HG03095 (cell line): ENCODE measurements around the gene IQGAP2.
A peak's percentile ranks its signal among the peaks of the same experiment; 100 is the strongest.

ENCODE experiments used
- ATAC-seq: cut with Tn5 transposase; IDR thresholded peaks from one replicate; pipeline ENCODE4 v1.9.1; 2021; ENCODE audit warnings: moderate library complexity; ENCODE audit not compliant: unreplicated experiment

IQGAP2 gene

DNA sequence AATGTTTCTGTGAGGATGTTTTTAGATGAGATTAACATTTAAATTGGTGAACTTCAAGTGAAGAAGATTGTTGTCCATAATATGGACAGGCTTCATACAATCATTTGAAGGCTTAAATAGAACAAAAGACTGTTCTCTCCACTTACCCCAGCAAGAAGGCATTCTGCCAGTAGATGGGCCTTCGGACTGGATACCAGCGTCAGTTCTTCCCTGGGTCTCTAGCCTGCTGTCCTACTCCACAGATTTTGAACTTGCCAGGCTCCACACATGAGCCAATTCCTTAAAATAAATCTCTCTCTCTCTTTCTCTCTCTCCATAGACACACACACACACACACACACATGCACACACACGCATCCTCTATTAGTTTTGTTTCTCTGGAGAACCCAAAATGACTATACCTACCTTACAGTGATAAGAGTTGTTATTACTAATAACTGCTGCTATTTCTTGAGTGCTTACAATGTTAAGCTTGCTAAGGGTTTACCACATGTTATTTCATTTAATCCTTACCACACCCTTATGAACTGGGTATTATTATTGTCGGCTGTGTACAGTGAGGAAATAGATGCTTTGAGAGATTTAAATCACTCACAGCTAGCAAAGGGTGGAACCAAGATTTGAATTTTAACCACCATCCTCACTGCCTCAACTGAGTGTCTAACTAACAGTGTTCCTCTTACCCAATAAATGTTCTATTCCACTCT is 19.8 kb upstream of the IQGAP2 start:
- no peak for ATAC-seq

DNA sequence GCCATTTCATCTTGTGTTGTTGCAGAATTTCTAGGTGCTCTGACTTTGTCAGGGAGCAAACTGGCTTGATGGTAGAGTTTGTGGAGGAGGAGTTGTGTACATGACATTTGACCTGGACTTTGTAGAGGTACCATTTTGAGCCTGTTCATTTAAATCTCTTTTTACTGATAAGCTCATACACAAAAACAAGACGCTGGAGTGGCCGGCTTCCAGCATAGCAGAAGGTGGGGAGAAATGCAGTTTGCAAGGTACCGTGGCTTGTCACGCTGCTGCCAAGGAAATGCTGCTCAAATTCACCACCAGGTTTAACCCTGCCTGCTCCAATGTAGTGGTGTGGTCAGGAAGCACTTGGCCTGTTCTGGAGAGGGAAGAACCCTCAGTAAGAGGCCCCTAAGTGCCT is 18.9 kb upstream of the IQGAP2 start:
- ATAC-seq = no peak

DNA sequence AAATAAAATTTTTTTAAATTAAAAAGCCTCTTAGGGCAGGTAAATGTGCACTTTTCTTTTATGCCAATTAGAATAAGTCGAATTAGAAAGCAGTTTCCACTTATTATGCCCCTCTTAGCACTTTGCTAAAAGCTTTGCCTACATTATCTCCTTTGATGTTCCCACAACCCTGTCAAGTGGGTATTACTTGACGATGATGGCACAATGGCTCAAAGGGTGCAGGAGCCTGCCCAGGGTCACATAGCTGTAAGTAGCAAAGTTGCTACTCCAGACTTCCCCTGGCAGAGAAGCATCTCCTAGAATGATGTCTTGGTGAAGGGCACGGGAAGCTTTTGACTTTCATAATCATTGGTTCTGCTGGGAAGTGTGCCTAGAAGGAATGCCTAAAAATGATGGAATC is 18.4 kb upstream of the IQGAP2 start:
- ATAC-seq = no peak

DNA sequence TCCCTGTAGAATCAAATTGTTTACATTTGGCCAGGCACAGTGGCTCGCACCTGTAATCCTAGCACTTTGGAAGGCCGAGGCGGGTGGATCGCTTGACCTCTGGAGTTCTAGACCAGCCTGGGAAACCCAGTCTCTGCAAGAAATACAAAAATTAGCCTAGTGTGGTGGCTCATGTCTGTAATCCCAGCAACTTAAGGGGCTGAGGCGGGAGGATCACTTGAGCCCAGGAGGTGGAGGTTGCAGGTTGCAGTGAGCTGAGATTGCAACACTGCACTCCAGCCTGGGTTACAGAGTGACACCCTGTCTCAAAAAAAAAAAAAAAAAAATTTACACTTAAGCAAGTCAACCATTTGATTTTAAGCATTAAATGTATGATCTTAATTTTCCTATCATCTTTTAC is 17.5 kb upstream of the IQGAP2 start:
- no peak for ATAC-seq

DNA sequence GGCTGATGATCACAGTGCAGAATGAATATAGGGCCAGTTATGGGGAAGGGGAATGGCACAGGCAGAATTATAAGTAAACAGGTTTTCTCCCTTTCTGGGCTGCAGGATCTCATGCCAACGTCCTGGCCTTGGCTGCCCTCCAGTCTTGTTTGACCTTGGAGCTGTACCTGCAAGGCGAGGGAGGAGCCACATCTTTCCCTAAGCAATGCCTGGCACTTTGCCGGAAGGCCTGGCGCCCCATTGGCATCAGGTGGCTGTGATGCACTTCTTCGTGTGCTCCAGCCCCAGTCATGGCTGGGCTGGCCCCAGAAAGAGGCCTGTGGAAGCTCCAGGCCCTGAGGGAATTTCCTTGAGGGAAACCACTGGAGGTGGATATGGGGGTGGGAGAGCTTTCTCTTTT is 16.7 kb upstream of the IQGAP2 start:
- no peak for ATAC-seq

DNA sequence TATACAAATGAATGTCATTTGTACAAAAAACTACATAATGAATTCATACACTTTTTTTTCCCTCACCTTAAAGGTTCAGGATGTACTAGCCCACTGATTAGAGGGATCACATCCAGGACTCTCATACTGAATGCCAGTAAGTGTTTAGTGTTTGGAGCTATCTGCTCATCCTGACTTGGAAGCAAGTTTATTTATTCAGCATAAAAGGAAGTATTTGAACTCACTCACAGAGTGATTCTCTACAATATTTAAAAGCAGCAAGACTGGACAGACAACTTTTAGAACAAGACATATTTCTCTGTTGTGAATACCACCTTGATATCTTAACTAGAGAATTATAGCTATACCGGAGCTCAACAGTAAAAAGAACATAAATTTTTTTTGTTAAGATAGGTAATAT is 14.8 kb upstream of the IQGAP2 start:
- no peak for ATAC-seq

DNA sequence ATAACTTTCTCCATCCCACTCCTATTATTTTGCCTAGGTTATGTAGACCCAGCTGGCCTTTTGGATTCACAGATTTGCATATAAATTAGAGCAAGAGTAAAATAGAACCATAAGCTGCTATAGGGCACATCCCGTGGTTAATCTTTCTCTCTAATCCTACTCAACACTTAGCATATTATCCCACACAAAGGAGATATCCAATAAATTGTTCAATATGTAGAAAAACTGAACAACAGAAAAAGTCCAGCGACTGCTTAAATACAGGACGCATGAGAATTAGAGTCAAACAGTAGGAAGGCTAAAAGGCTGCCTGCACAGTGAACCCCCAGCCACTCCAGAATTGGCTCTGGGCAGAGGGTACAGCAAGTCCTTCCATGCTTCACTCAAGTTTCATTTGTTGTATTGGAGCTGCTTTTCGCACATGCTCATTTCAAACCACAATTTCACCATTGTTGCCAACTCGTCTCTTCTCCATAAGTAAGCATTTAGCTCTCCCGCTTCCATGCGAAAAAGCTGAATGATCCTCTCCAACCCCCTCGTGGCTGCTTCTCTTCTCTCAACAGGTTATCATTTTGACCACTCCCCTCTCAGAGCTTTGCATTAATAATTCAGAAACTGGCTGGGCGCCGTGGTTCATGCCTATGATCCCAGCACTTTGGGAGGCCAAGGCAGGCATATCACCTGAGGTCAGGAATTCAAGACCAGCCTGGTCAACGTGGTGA is 14.1 kb upstream of the IQGAP2 start:
- ATAC-seq = no peak

DNA sequence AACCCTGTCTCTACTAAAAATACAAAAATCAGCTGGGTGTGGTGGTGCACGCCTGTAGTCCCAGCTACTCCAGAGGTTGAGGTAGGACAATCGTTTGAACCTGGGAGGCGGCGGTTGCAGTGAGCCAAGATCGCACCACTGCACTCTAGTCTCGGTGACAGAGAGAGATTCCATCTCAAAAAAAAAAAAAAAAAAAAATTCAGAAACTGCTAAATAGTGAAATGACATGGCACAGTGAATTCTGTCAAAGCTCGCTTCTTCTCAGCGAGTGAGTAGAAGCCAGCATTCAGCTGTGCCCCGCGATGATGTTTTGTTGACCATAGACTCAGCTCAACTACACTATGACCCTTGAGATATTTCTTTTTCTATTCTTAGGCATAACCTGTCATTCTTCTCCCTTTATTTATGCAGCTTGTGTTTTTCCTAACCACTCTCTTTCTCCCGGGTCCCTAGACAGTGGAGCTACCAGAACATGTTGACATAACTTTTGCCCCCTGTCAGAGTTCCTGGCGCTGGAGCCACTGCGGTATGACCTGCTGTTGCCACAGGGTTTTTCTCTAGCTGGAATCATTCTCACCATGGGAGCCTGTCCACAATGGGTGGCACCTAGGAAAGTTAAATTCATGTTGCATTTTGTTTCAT is 13.5 kb upstream of the IQGAP2 start:
- ATAC-seq = no peak

DNA sequence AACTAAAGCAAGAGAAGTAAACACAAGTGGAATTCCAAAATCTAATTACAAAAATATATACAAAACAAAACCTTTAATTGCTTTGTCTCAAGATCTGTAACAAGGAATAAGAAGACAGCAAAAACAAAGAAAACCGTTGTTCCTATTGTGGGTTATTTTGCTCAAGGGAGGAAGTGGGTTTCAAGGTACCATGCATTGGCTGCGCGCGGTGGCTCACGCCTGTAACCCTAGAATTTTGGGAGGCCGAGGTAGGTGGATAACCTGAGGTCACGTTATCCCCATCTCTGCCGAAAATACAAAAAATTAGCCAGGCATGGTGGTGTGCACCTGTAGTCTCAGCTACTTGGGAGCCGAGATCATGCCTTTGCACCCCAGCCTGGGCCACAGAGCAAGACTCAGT is 12.1 kb upstream of the IQGAP2 start:
- no peak for ATAC-seq

DNA sequence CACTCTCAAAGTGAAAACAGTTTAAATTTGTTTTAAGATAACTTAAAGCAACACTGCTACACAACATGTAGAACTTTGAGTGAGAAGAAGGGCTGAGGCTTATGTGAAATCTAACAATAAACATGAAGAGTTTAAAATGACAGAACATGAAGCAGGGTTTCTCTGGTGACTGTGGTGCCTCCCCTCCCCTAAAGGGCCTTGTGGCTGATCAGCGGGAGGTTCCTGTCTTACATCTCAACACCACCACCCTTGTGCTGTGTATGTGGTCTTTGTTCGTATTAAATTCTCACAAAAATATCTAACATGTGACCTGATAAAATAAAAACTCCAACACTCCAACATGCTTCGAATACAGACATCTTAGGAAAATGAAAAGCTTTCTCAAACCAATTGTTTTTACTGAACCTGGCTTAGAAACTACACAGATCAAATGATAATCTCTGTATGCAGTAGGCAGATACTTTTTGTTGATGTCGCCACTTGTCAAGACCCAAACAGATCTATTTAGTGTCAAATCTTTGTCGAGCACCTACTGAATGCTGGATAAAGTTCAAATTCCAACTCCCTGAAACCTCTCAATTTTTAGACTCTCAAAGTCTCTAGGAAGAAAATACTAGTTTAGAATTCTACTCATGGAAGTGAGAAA is 9.9 kb upstream of the IQGAP2 start:
- no peak for ATAC-seq

DNA sequence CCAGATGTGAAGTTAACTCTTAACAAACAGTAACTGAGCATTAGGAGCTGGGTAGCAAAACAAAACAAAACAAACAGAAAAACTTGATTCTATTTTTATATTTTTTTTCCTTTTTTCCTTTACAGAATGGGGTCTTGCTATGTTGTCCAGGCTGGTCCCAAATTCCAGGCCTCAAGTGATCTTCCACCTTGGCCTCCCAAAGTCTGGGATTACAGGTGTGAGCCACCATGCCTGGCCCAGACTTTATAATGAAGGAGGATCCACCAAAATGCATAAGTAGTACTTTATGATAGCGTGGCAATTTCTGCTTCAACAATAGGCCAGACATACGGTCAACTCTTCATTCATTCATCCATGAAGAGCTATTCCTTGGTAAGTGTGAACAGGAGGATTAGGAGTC is 5.9 kb upstream of the IQGAP2 start:
- ATAC-seq = no peak

DNA sequence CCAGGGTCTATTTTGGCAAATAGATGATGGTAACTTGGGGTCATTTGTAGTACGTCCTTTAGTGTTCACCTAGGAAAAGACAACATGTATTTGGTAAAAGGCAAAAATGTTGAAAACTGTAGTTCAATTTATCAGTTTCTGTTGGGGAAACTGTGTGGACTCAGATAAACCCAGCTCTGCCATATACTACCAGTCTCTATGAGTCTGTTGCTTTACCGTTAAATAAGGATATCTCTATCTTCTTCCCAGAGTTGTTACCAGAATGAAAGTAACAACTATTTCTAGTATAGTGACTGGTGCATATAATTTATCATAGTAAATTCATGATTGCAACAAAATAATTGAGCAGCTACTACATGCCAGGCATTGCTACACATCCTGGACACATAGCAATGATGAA is 3.8 kb upstream of the IQGAP2 start:
- ATAC-seq = no peak

DNA sequence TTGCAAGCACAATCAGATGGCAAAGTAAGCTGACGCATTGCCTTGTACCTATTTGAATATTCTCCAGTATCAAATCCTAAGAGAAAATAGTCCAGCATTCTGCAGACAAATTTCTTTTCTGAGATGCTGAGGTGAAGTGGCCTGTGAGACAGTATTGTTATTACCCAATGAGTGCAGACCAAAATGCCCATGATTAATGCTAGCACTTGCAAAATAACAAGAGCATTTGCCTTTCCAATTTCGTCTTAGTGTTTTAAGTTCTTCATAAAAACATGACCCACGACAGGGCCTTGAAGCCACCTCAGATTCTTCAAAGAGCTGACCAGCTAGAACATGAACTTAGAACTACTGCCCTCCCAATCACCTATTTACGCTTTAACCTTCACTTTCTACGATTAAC is 2.6 kb upstream of the IQGAP2 start:
- no peak for ATAC-seq

DNA sequence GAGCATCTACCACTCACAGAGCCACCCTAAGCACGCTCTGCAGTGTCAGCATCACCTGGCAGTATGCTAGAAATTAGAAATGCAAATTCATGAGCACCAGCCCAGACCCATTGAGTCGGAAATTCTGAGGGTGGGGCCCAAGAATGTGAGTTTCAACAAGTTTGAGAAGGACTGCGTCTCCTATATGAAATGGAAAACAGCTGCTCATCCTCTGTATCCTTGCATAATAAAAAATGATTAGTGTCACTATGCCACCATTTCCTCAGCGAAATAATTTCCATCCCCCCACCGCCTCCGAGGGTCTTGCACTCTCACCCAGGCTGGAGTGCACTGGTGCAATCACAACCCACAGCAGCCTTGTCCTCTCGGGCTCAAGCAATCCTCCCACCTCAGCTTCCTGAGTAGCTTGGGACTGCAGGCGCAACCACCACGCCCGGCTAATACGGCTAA is 1.3 kb upstream of the IQGAP2 start:
- no peak for ATAC-seq

DNA sequence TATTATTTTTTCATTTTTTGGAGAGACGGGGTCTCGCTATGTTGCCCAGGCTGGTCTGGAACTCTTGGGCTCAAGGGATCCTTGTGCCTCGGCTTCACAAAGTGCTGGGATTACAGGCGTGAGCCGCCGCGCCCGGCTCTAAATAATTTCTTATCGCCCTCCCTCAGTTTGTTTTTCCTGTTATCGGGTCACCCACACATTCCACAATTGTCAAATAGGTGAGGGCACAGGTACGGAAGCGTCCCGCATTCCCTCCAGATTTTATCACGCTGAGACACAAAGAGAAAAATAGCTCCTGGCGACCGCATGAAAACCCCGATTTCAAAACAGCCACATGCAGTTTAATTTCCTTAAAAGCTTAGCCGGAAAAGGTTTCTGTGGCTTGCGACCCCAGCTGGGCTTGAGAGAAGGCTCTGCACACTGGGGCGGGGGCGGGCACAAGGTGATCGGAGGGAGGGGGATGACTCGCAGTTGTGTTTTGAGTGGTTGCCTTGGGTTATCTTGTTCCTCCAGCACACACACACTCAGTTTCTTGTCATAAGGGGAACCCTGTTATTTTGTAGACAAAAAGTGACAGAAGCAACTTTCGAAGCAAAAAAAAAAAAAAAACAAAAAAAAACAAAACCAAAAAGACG is 717 bp upstream of the IQGAP2 start:
- peak; percentile 38 for ATAC-seq

DNA sequence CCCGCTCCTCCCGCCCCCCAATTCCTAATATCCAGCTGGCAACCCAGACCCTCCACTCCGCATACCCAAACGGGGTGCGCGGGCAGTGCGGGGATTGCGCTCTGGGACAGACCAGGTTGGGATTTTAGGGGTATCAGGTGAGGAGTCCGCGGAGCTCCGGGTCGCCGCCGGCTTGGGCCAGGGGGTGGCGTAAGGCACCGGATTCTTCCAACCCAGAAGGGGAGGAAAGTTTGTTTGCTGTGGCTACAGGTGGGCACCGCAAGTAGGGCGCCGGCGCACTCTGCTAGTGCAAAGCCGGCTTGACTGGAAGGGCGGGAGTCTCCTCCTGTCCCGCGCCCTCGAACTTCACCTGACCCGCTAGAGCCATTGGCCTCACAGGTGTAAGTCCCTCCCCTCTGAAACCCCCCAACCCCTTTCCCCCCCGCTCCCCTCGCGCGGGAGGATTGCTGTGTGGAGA is 709 bp downstream of the IQGAP2 start:
- ATAC-seq = no peak

DNA sequence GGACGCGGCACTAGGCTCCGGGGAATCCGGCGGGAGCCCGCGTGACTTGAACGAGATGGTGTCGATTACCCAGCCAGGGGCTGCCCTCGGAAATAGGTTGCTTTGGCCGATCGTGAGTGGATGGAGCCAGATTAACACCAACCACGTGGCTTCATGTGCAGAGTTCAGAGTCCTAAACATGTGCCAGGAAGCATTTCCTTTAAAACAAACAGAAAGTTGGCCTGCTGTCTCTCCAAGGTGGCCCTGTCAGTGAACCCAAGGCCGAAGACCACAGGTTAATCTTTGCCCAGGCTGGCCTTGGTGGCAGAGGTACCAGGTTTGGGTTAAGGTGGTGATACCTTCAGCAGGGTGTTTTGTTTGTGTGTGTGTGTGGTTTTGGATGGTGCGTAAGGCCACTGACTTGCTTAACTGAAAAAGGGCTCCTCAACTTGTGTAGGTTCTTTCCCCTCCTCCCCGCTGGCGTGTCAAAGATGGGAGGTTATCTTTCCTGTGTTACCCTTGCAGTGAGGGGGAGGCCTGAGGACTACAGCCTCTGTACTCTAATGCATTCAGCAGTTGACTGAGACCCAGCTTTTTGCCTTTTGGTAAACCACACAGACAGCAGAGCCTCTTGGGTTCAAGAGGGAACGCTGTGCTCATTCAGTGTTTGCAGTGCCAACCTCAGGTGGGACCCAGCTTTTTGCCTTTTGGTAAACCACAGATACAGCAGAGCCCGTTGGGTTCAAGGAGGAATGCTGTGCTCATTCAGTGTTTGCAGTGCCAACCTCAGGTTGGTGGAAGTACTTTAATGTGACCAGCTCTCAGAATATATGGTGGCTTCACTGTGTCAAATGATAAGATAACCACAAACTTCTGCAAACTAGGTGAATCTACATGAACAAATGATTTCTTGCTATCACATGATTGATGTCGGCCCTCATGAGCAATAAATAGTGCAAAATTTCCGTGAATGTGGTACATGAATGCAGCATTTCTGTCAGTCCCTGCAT is 1.4 kb downstream of the IQGAP2 start:
- no peak for ATAC-seq

DNA sequence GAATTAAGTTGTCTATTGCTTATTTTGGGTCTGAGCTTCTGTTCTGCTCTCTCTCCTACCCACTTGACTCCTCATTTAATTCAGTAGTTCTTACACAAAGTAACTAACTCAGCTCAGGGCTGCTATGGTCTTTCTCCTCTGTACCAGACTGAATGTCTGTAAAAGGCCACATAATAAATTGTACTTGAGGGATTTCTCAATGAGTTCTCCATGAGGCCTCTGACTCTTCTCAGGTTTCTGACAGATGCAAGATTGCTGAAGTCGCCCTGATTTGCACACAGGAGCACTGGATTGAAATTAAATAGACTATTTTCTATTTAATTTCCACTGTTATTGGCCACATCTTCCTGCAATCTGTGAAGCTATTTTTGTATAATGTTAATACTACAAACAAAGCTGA is 2.9 kb downstream of the IQGAP2 start:
- no peak for ATAC-seq

DNA sequence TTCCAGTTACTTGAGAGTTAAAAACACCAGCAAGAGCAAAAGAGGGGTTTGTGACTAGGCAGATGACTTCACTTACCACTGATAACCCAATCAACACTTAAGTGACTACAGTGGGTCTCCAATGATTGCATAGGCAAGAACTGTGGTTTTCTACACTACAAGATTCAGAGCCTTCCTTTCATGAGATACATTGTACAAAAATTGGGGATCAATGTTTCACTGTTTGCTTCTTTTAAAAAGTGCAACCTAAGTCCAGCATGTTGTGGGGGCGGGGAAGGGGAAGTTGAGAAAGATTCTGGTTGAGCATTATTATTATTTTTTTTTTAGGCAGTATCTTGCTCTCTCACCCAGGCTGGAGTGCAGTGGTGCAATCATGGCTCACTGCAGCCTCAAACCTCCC is 3.6 kb downstream of the IQGAP2 start:
- no peak for ATAC-seq

DNA sequence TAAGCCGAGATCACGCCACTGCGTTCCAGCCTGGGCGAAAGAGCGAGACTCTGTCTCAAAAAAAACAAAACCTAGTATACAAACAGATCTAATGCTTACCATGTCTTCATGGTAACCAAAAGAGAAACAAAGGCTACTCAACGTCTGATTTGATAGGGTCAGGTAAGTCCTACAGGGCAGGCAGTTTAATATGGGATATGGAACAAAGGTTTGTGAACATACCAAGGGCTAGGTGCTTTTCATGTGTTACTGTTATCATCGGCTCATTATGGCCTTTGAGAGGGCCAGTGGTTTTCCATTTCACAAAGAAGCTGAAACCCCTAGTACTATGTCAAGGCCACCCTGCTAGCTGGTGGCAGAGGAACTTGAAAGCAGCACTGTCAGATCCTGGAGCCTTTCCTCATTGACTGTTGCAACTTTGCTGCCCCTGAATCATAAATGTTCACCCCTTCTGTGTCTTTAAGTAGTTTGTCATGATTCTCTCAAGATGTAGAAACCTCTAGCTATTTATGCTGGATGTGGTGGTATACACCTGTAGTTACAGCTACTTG is 5.1 kb downstream of the IQGAP2 start:
- no peak for ATAC-seq
